Liver (tissue), 9 donors: ENCODE data around the gene ANOS1. TPM values are rescaled to one million over a fixed set of nuclear protein-coding genes. Genes with fewer than 3 reads are reported as not detected.
"Not testable (repeated sequence)": the region's sequence is repeated elsewhere in the genome, so short reads cannot be mapped to it uniquely, and the experiment has no call there.

ENCODE experiments used
- DNase-seq: peaks from one replicate; pipeline ENCODE4 v3.0.0-alpha.2; 2017; ENCODE audit warnings: low spot score
- H3K27ac ChIP-seq, 2 donors: one replicate each; pipeline ENCODE4 v1.7.0; 2013; ENCODE audit warnings: inconsistent platforms in 2 of 2, low read length in 2 of 2, control low read depth in 1 of 2, low read depth in 1 of 2, mild to moderate bottlenecking in 1 of 2
- H3K27me3 ChIP-seq, 4 donors: one replicate each; pipeline versions ENCODE4 v1.6.1 to v1.7.0; 2013; ENCODE audit warnings: low read length in 3 of 4, inconsistent platforms in 1 of 4, mild to moderate bottlenecking in 1 of 4, moderate library complexity in 1 of 4; ENCODE audit not compliant: control insufficient read depth in 4 of 4, insufficient read depth in 4 of 4
- H3K36me3 ChIP-seq, 4 donors: one replicate each; pipeline versions ENCODE4 v1.6.1 to v1.7.0; 2013; ENCODE audit warnings: low read length in 3 of 4, mild to moderate bottlenecking in 3 of 4, low read depth in 1 of 4, moderate library complexity in 1 of 4; ENCODE audit not compliant: control insufficient read depth in 4 of 4, insufficient read depth in 3 of 4
- H3K4me1 ChIP-seq, 4 donors: one replicate each; pipeline versions ENCODE4 v1.6.1 to v1.7.0; 2013; ENCODE audit warnings: low read length in 3 of 4, mild to moderate bottlenecking in 3 of 4, moderate library complexity in 1 of 4; ENCODE audit not compliant: control insufficient read depth in 4 of 4, insufficient read depth in 4 of 4
- H3K4me3 ChIP-seq, 3 donors: one replicate each; pipeline versions ENCODE4 v1.6.1 to v1.7.0; 2013; ENCODE audit warnings: low read length in 3 of 3, control low read depth in 1 of 3, low read depth in 1 of 3, mild to moderate bottlenecking in 1 of 3
- H3K9ac ChIP-seq, 2 donors: one replicate each; pipeline ENCODE4 v1.7.0; 2013; ENCODE audit warnings: low read length in 2 of 2, mild to moderate bottlenecking in 2 of 2, moderate library complexity in 2 of 2, control low read depth in 1 of 2, low read depth in 1 of 2
- H3K9me3 ChIP-seq, 4 donors: one replicate each; pipeline versions ENCODE4 v1.6.1 to v1.7.0; 2013; ENCODE audit warnings: low read length in 3 of 4; ENCODE audit not compliant: control insufficient read depth in 4 of 4
- ATF3 ChIP-seq: IDR thresholded peaks from 2 replicates; pipeline ENCODE4 v1.6.1; 2016; ENCODE audit warnings: antibody characterized with exemption
- CTCF ChIP-seq: fragments of 150-350 bp; IDR thresholded peaks from 2 replicates; pipeline ENCODE4 v1.5.1; 2017; ENCODE audit warnings: improper control_type of control experiment, low read depth, low read length; ENCODE audit not compliant: missing input control
- EGR1 ChIP-seq, 2 donors: IDR thresholded peaks; 2 replicates each; pipeline ENCODE4 v1.6.1; 2016 to 2018; ENCODE audit warnings: antibody characterized with exemption in 2 of 2, low read depth in 2 of 2
- FOXA1 ChIP-seq: IDR thresholded peaks from 2 replicates; pipeline ENCODE4 v1.6.1; 2016; ENCODE audit warnings: antibody characterized with exemption
- GABPA ChIP-seq, 2 donors: IDR thresholded peaks in 1 of 2; conservative IDR thresholded peaks in 1 of 2; 2 replicates each; pipeline ENCODE4 v1.6.1; 2016; ENCODE audit warnings: antibody characterized with exemption in 2 of 2, mild to moderate bottlenecking in 1 of 2, moderate library complexity in 1 of 2
- JUND ChIP-seq, 2 donors: IDR thresholded peaks; 2 replicates each; pipeline ENCODE4 v1.6.1; 2016; ENCODE audit warnings: antibody characterized with exemption in 2 of 2
- MAX ChIP-seq: IDR thresholded peaks from 2 replicates; pipeline ENCODE4 v1.6.1; 2016; ENCODE audit warnings: antibody characterized with exemption
- NR2F2 ChIP-seq: IDR thresholded peaks from 2 replicates; pipeline ENCODE4 v1.6.1; 2016; ENCODE audit warnings: antibody characterized with exemption
- RAD21 ChIP-seq, 2 donors: IDR thresholded peaks; 2 replicates each; pipeline ENCODE4 v1.6.1; 2016; ENCODE audit warnings: antibody characterized with exemption in 2 of 2, mild to moderate bottlenecking in 2 of 2
- REST ChIP-seq: IDR thresholded peaks from 2 replicates; pipeline ENCODE4 v1.6.1; 2016; ENCODE audit warnings: antibody characterized with exemption, mild to moderate bottlenecking
- SP1 ChIP-seq: IDR thresholded peaks from 2 replicates; pipeline ENCODE4 v1.6.1; 2018; ENCODE audit warnings: antibody characterized with exemption, mild to moderate bottlenecking
- YY1 ChIP-seq: IDR thresholded peaks from 2 replicates; pipeline ENCODE4 v1.6.1; 2016; ENCODE audit warnings: antibody characterized with exemption, mild to moderate bottlenecking
- WGBS: extraction: QIAGEN DNeasy Blood & Tissue Kit; methylation state at CpG from one replicate; pipeline ENCODE4 v1.1.7; 2013; 5-methylcytosine and 5-hydroxymethylcytosine counted together
- polyA plus RNA-seq, 2 donors: library from polyadenylated mRNA; stranded (reverse) in 1 of 2; unstranded in 1 of 2; fragments of 200-250 nt in 1 of 2; fragments of >200 nt in 1 of 2; fragmentation: Nextera tagmentation in 1 of 2; extraction: Ambion mirVana in 1 of 2; gene quantifications; one replicate each; pipeline versions ENCODE4 v1.2.1 to v1.2.3, GENCODE V29; 2013 to 2015
- total RNA-seq, 2 donors: library from RNA; depleted of rRNA; stranded (reverse); fragments of >200 nt; gene quantifications; one replicate each; pipeline ENCODE4 v1.2.3, GENCODE V29; 2014
- donor health status: healthy.
- donor health status: healthy.
- donor health status: healthy.
- donor health status: healthy.
- donor health status: healthy.

ANOS1 gene
- total and polyA plus RNA-seq, 4 donors = 0.08 to 1.6 (median 0.27) TPM

- no peak for TF ChIP-seq REST
- no peak for TF ChIP-seq YY1
- no peak for TF ChIP-seq JUND (IDR thresholded peaks at IDR 0.05)
Measured at GRCh38 chrX:8760021-8760420, 28.1 kb upstream of the ANOS1 start (continued).

- WGBS = 74% methylated on average over 5 of the region's 5 CpGs
- H3K4me3 ChIP-seq, H3K36me3 ChIP-seq, H3K9me3 ChIP-seq, DNase-seq, H3K9ac ChIP-seq, H3K4me1 ChIP-seq, H3K27ac ChIP-seq, H3K27me3 ChIP-seq: not testable (repeated sequence)
Measured at GRCh38 chrX:8758706-8759105, 26.8 kb upstream of the ANOS1 start.

- H3K4me1 ChIP-seq, H3K9ac ChIP-seq, H3K27ac ChIP-seq, DNase-seq, H3K9me3 ChIP-seq, H3K4me3 ChIP-seq, H3K27me3 ChIP-seq, H3K36me3 ChIP-seq: not testable (repeated sequence)
- 97% methylated on average over 7 of the region's 7 CpGs for WGBS
Measured at GRCh38 chrX:8757609-8758389, 25.9 kb upstream of the ANOS1 start.

GRCh38 chrX:8755813-8756212 lies 23.9 kb upstream of the ANOS1 start:
- H3K4me1 ChIP-seq = no peaks in the 10 kb centered on the region
- DNase-seq = no peak
- H3K27me3 ChIP-seq = no peaks in the 10 kb centered on the region
- H3K9me3 ChIP-seq = no peaks in the 10 kb centered on the region
- no peak overlapping the region for H3K4me3 ChIP-seq
- H3K9ac ChIP-seq = no peak overlapping the region
- no peak for TF ChIP-seq RAD21 (IDR thresholded peaks at IDR 0.05)
- no peak for TF ChIP-seq SP1
- no peak for TF ChIP-seq EGR1 (IDR thresholded peaks at IDR 0.05; ENCODE audit: low read depth in 2 of 2)
- no peak for TF ChIP-seq ATF3
- no peak for TF ChIP-seq FOXA1
- TF ChIP-seq MAX = no peak
- no peak for TF ChIP-seq NR2F2
- TF ChIP-seq GABPA (IDR thresholded peaks at IDR 0.05 in 1 of 2, conservative IDR thresholded peaks at IDR 0.05 in 1 of 2) = no peak
- TF ChIP-seq CTCF = no peak
- TF ChIP-seq REST = no peak
- H3K36me3 ChIP-seq = no peaks in the 10 kb centered on the region
- H3K27ac ChIP-seq = no peak overlapping the region
